GM21528 (cell line): ENCODE measurements around the gene CD200R1.
"Not testable (repeated sequence)": the region's sequence is repeated elsewhere in the genome, so short reads cannot be mapped to it uniquely, and the experiment has no call there.

Experiments used
- ATAC-seq: cut with Tn5 transposase; IDR thresholded peaks from one replicate; pipeline ENCODE4 v1.9.1; 2021; ENCODE audit warnings: mild to moderate bottlenecking, moderate library complexity; ENCODE audit not compliant: unreplicated experiment, low FRiP score

CD200R1 gene

GRCh38 chr3:112976001-112976400 is 1.1 kb upstream of the CD200R1 start:
- ATAC-seq = no peak

- peak; percentile 31 for ATAC-seq
These were observed 755 bp downstream of the CD200R1 start for GRCh38 chr3:112974178-112974517.

- peak; percentile 84 for ATAC-seq
These were observed 1.4 kb downstream of the CD200R1 start for GRCh38 chr3:112973325-112974177.

- no peak for ATAC-seq
These were observed 2.7 kb downstream of the CD200R1 start for GRCh38 chr3:112972158-112972557.

GRCh38 chr3:112967828-112968227 is 7.1 kb downstream of the CD200R1 start:
- ATAC-seq = no peak

GRCh38 chr3:112967425-112967824 is 7.5 kb downstream of the CD200R1 start:
- no peak for ATAC-seq

GRCh38 chr3:112966633-112967032 is 8.3 kb downstream of the CD200R1 start:
- no peak for ATAC-seq

- no peak for ATAC-seq
These were observed 9.2 kb downstream of the CD200R1 start for GRCh38 chr3:112965656-112966055.

GRCh38 chr3:112963683-112964082 is 11.2 kb downstream of the CD200R1 start:
- ATAC-seq = no peak

- no peak for ATAC-seq
These were observed 15.9 kb downstream of the CD200R1 start for GRCh38 chr3:112958811-112959560.

GRCh38 chr3:112956351-112956750 is 18.6 kb downstream of the CD200R1 start:
- ATAC-seq = no peak

GRCh38 chr3:112948346-112948838 is 26.5 kb downstream of the CD200R1 start:
- ATAC-seq = no peak

- no peak for ATAC-seq
These were observed 43.0 kb downstream of the CD200R1 start for GRCh38 chr3:112931736-112932521.

- no peak for ATAC-seq
These were observed 44.1 kb downstream of the CD200R1 start for GRCh38 chr3:112930771-112931170.

GRCh38 chr3:112925969-112926368 is 48.9 kb downstream of the CD200R1 start:
- ATAC-seq = no peak

GRCh38 chr3:112925560-112925959 is 49.3 kb downstream of the CD200R1 start:
- ATAC-seq = no peak

- ATAC-seq = not testable (repeated sequence)
These were observed 55.4 kb downstream of the CD200R1 start for GRCh38 chr3:112919541-112919940.

- ATAC-seq = peak; percentile 89
These were observed 66.7 kb downstream of the CD200R1 start for GRCh38 chr3:112908252-112908651.

- ATAC-seq = no peak
These were observed 70.1 kb downstream of the CD200R1 start for GRCh38 chr3:112904786-112905185.

- ATAC-seq = no peak
These were observed 74.8 kb downstream of the CD200R1 start for GRCh38 chr3:112900113-112900512.

- ATAC-seq = no peak
These were observed 77.1 kb downstream of the CD200R1 start for GRCh38 chr3:112897791-112898190.
